Tibial nerve (tissue), 4 donors: Measurements from ENCODE around the gene DDOST. TPM values are rescaled to one million over a fixed set of nuclear protein-coding genes. Genes with fewer than 3 reads are reported as not detected.

ENCODE experiments used
- DNase-seq, 2 donors: peaks; one replicate each; pipeline ENCODE4 v3.0.0-alpha.2; 2019; ENCODE audit warnings: low spot score in 2 of 2
- H3K27ac ChIP-seq, 4 donors: fragments of 200-600 bp; sonication (generic) in 3 of 4; one replicate each; pipeline ENCODE4 v1.5.1; 2017 to 2019; ENCODE audit warnings: mild to moderate bottlenecking in 1 of 4
- H3K27me3 ChIP-seq, 2 donors: fragments of 200-600 bp; sonication (generic) in 1 of 2; one replicate each; pipeline versions ENCODE4 v1.5.1 to v1.6.0; 2017 to 2019
- H3K36me3 ChIP-seq, 3 donors: fragments of 200-600 bp; sonication (generic); one replicate each; pipeline ENCODE4 v1.5.1; 2018 to 2019
- H3K4me1 ChIP-seq, 4 donors: fragments of 200-600 bp; sonication (generic) in 3 of 4; one replicate each; pipeline ENCODE4 v1.5.1; 2017 to 2019
- H3K4me3 ChIP-seq, 4 donors: fragments of 200-600 bp; sonication (generic) in 3 of 4; one replicate each; pipeline ENCODE4 v1.5.1; 2017 to 2019; ENCODE audit warnings: mild to moderate bottlenecking in 1 of 4, moderate library complexity in 1 of 4
- H3K9me3 ChIP-seq, 4 donors: fragments of 200-600 bp; sonication (generic) in 3 of 4; one replicate each; pipeline ENCODE4 v1.5.1; 2017 to 2019
- CTCF ChIP-seq, 5 experiments: fragments of 200-600 bp in 3 of 5; fragments of 450-650 bp in 2 of 5; sonication (generic) in 3 of 5; IDR thresholded peaks; one replicate each; pipeline ENCODE4 v1.5.1; 2016 to 2019; ENCODE audit warnings: antibody characterized with exemption in 5 of 5, mild to moderate bottlenecking in 3 of 5, moderate library complexity in 2 of 5
- EP300 ChIP-seq, 2 donors: sonication (generic); formaldehyde crosslinking; IDR thresholded peaks; one replicate each; pipeline ENCODE4 v1.6.1; 2017; ENCODE audit warnings: antibody characterized with exemption in 2 of 2, mild to moderate bottlenecking in 1 of 2
- POLR2A ChIP-seq, 2 donors: fragments of 450-650 bp; IDR thresholded peaks; one replicate each; pipeline ENCODE4 v1.6.1; 2017; ENCODE audit warnings: antibody characterized with exemption in 2 of 2, mild to moderate bottlenecking in 2 of 2, moderate library complexity in 2 of 2
- WGBS, 2 donors: methylation state at CpG; one replicate each; pipeline ENCODE4 v1.1.5; 2018; 5-methylcytosine and 5-hydroxymethylcytosine counted together
- total RNA-seq, 4 donors: library from RNA; depleted of rRNA; stranded (reverse); fragments of >200 nt; gene quantifications; one replicate each; pipeline ENCODE4 v1.1.0, GENCODE V29; 2016

DDOST gene
- total RNA-seq, 4 donors from 2014 or later = 79.7 to 115 (median 99.6) TPM

- Histone ChIP-seq H3K4me1 (no peaks in the 10 kb centered on the region), H3K27ac (no peak overlapping the region), H3K36me3 (no peaks in the 10 kb centered on the region), H3K27me3 (peaks cover 0 to 11% of the 10 kb centered on the region in 2 donors), H3K9me3 (no peaks in the 10 kb centered on the region), H3K4me3 (no peak overlapping the region)
- 84 to 86% methylated on average over 1 of the region's 1 CpG for WGBS, 2 donors
- DNase-seq = no peak
- TF ChIP-seq EP300 (IDR thresholded peaks at IDR 0.05) = no peak
- TF ChIP-seq POLR2A (IDR thresholded peaks at IDR 0.05) = no peak
- TF ChIP-seq CTCF (IDR thresholded peaks at IDR 0.05) = no peak
These were observed 36.5 kb downstream of the DDOST start for GRCh38 chr1:20624709-20625108.

GRCh38 chr1:20621012-20621411 is 40.2 kb downstream of the DDOST start:
- no peak overlapping the region for H3K4me3 ChIP-seq
- no peak for DNase-seq
- H3K9me3 ChIP-seq = no peaks in the 10 kb centered on the region
- no peaks in the 10 kb centered on the region for H3K36me3 ChIP-seq
- H3K27me3 ChIP-seq = peaks cover 0 to 6% of the 10 kb centered on the region in 2 donors
- WGBS, 2 donors = 85 to 91% methylated on average over 6 of the region's 6 CpGs
- TF ChIP-seq POLR2A (IDR thresholded peaks at IDR 0.05) (no peak), CTCF (IDR thresholded peaks at IDR 0.05) (no peak), EP300 (IDR thresholded peaks at IDR 0.05) (no peak)
- H3K4me1 ChIP-seq = peaks cover 0 to 5% (median 0%) of the 10 kb centered on the region in 4 donors
- H3K27ac ChIP-seq = no peak overlapping the region

- WGBS, 2 donors = 86 to 95% methylated on average over 1 of the region's 1 CpG
- TF ChIP-seq POLR2A (IDR thresholded peaks at IDR 0.05) (no peak), EP300 (IDR thresholded peaks at IDR 0.05) (no peak), CTCF (IDR thresholded peaks at IDR 0.05) (no peak)
- peaks cover 0 to under 1% of the 10 kb centered on the region in 2 donors for H3K27me3 ChIP-seq
- H3K4me1 ChIP-seq = peaks cover 0 to 7% (median 0%) of the 10 kb centered on the region in 4 donors
- DNase-seq = no peak
- no peaks in the 10 kb centered on the region for H3K9me3 ChIP-seq
- H3K4me3 ChIP-seq = no peak overlapping the region
- H3K36me3 ChIP-seq = no peaks in the 10 kb centered on the region
- H3K27ac ChIP-seq = no peak overlapping the region
These were observed 41.2 kb downstream of the DDOST start for GRCh38 chr1:20619999-20620398.

- Histone ChIP-seq H3K4me3 (no peak overlapping the region), H3K4me1 (peaks cover 0 to 7% (median 0%) of the 10 kb centered on the region in 4 donors), H3K27me3 (no peaks in the 10 kb centered on the region), H3K36me3 (no peaks in the 10 kb centered on the region), H3K27ac (no peak overlapping the region), H3K9me3 (no peaks in the 10 kb centered on the region)
- TF ChIP-seq POLR2A (IDR thresholded peaks at IDR 0.05) (no peak), EP300 (IDR thresholded peaks at IDR 0.05) (no peak), CTCF (IDR thresholded peaks at IDR 0.05) (no peak)
- WGBS, 2 donors = 59 to 63% methylated on average over 4 of the region's 4 CpGs
- no peak for DNase-seq
These were observed 42.6 kb downstream of the DDOST start for GRCh38 chr1:20618550-20618949.

GRCh38 chr1:20616847-20617487 is 44.2 kb downstream of the DDOST start:
- no peak for DNase-seq
- WGBS, 2 donors = 75 to 77% methylated on average over 3 of the region's 3 CpGs
- Histone ChIP-seq H3K4me3 (no peak overlapping the region), H3K36me3 (no peaks in the 10 kb centered on the region), H3K4me1 (peaks cover 0 to 7% (median 0%) of the 10 kb centered on the region in 4 donors), H3K27ac (no peak overlapping the region), H3K9me3 (no peaks in the 10 kb centered on the region), H3K27me3 (no peaks in the 10 kb centered on the region)
- TF ChIP-seq POLR2A (IDR thresholded peaks at IDR 0.05) (no peak), CTCF (IDR thresholded peaks at IDR 0.05) (no peak), EP300 (IDR thresholded peaks at IDR 0.05) (no peak)
